Left lung (tissue), 10 donors: ENCODE data around the gene TLX1. TPM values are rescaled to one million over a fixed set of nuclear protein-coding genes. Genes with fewer than 3 reads are reported as not detected.

Experiments used
- ATAC-seq: fragments of 200-7000 bp; cut with Tn5 transposase; one replicate; pipeline ENCODE4 v1.9.1; 2020; ENCODE audit warnings: moderate library complexity
- DNase-seq, 4 donors: peaks; one replicate each; pipeline ENCODE4 v3.0.0-alpha.2; 2013 to 2020
- H3K27ac ChIP-seq, 2 donors: fragments of 200-600 bp; sonication (generic) in 1 of 2; one replicate each; pipeline versions ENCODE4 v1.5.0 to v1.8.0; 2020 to 2021
- H3K27me3 ChIP-seq, 2 donors: fragments of 200-600 bp; sonication (generic) in 1 of 2; one replicate each; pipeline versions ENCODE4 v1.5.0 to v1.8.0; 2020 to 2021
- H3K36me3 ChIP-seq, 2 donors: fragments of 200-600 bp; sonication (generic) in 1 of 2; one replicate each; pipeline versions ENCODE4 v1.5.0 to v1.8.0; 2020 to 2021
- H3K4me1 ChIP-seq, 2 donors: fragments of 200-600 bp; one replicate each; pipeline ENCODE4 v1.8.0; 2021
- H3K4me3 ChIP-seq, 2 donors: fragments of 200-600 bp; sonication (generic) in 1 of 2; one replicate each; pipeline versions ENCODE4 v1.5.0 to v1.8.0; 2020 to 2021; ENCODE audit warnings: mild to moderate bottlenecking in 1 of 2
- H3K9me3 ChIP-seq, 2 donors: fragments of 200-600 bp; sonication (generic) in 1 of 2; one replicate each; pipeline versions ENCODE4 v1.5.0 to v1.8.0; 2020 to 2021
- intact Hi-C, 2 donors: fragments of 100-400 bp; cut with DNase I; formaldehyde crosslinking; loops; one replicate each; pipeline versions ENCODE4 v1.11.2 to v1.14.2; 2022
- polyA plus RNA-seq, 6 donors: library from polyadenylated mRNA; unstranded; fragments of 120-200 nt; gene quantifications; one replicate each; pipeline ENCODE4 v1.2.1, GENCODE V29; 2013; ENCODE audit not compliant: insufficient read length in 6 of 6
- total RNA-seq, 2 donors: library from RNA; stranded (reverse); fragmentation: NEBNext Ultra II Directional; extraction: Animal tissue kit (Norgen Biotek cat#: 25700); gene quantifications; one replicate each; pipeline ENCODE4 v1.2.1, GENCODE V29; 2021
- TF ChIP-seq, protein P1 (sequence below), 2 donors: fragments of 200-600 bp; sonication (generic) in 1 of 2; IDR thresholded peaks; one replicate each; pipeline versions ENCODE4 v1.5.0 to v1.8.0; 2021; ENCODE audit warnings: antibody characterized with exemption in 2 of 2
- donor health status: DM: no; HTN: yes; CAD: no.
- donor health status: DM: no; HTN: no; CAD: no.

The TLX1 gene
- total and polyA plus RNA-seq, 8 donors, result not detected

DNA sequence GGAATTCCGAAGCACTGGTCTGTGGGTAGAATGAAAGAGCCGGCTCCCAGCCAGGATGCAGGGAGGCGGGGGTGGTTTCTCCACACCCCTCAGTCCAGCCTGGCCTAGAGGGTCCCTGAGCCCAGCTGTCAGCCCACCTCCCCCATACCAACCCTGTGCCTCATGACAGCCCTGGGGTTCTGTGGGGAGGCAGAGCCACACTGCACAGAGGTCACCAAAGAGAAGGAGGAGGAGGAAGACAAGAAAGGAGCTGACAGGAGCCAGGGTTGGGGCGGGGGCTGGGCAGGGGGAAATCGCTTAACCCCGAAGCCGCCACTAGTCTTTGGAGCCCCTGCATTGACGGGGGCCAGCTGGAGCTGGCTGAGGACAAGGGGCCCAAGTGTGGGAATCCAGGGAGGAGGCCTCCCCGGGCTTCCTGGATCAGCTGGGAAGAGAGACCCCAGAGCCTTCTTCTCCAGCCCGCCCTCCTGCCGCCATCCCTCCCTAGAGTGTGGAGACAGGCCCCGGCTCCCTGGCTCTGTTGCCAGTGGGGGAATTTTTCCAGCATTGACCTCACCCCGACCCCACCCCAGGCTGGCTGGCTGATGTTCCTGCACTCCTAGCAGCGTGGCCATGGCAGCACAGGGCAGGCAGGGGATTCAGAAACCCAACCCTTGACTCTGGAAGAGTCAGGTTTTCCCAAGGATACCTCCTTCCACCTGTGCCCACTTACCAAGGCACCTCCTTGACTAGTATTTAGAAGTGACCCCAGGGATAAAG is 36.8 kb upstream of the TLX1 start:
- no peak for DNase-seq
- Histone ChIP-seq H3K36me3 (no peaks in the 10 kb centered on the region), H3K4me3 (no peak overlapping the region), H3K27me3 (peaks cover 14 to 96% of the 10 kb centered on the region in 2 donors), H3K27ac (no peak overlapping the region), H3K4me1 (no peaks in the 10 kb centered on the region), H3K9me3 (no peaks in the 10 kb centered on the region)
- intact Hi-C loops, result no loop called here
- TF ChIP-seq, protein P1, sequence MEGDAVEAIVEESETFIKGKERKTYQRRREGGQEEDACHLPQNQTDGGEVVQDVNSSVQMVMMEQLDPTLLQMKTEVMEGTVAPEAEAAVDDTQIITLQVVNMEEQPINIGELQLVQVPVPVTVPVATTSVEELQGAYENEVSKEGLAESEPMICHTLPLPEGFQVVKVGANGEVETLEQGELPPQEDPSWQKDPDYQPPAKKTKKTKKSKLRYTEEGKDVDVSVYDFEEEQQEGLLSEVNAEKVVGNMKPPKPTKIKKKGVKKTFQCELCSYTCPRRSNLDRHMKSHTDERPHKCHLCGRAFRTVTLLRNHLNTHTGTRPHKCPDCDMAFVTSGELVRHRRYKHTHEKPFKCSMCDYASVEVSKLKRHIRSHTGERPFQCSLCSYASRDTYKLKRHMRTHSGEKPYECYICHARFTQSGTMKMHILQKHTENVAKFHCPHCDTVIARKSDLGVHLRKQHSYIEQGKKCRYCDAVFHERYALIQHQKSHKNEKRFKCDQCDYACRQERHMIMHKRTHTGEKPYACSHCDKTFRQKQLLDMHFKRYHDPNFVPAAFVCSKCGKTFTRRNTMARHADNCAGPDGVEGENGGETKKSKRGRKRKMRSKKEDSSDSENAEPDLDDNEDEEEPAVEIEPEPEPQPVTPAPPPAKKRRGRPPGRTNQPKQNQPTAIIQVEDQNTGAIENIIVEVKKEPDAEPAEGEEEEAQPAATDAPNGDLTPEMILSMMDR (IDR thresholded peaks at IDR 0.05), result no peak
- ATAC-seq, result no peak

DNA sequence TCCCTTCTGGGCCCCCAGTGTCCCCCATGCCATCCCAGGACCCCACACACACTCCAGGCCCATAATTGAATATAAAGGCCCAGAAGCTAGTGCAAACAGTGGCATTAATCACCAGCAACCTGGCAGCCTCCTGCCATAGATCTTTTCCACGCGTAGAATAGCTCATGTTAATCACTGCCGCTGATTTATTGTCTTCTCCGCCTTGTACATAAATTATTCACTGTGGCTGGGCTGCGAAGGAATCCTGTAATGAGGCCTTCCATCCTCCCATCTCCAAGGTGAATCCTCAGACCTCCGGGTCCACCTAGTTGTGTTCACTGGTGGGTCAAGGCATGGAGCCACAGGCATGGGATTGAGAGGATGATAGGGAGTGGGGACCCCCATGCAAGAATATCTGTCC is 36.1 kb upstream of the TLX1 start:
- intact Hi-C loops, result loop anchor here in 1 of 2 donors (5.0 kb wide), 1 partner anchor 47 kb away; no protein-coding TSS in a partner anchor
- Histone ChIP-seq H3K27ac (no peak overlapping the region), H3K27me3 (peaks cover 14 to 96% of the 10 kb centered on the region in 2 donors), H3K4me1 (no peaks in the 10 kb centered on the region), H3K9me3 (no peaks in the 10 kb centered on the region), H3K4me3 (no peak overlapping the region), H3K36me3 (no peaks in the 10 kb centered on the region)
- DNase-seq, result no peak
- ATAC-seq, result no peak
- TF ChIP-seq, protein P1 (IDR thresholded peaks at IDR 0.05), result no peak

DNA sequence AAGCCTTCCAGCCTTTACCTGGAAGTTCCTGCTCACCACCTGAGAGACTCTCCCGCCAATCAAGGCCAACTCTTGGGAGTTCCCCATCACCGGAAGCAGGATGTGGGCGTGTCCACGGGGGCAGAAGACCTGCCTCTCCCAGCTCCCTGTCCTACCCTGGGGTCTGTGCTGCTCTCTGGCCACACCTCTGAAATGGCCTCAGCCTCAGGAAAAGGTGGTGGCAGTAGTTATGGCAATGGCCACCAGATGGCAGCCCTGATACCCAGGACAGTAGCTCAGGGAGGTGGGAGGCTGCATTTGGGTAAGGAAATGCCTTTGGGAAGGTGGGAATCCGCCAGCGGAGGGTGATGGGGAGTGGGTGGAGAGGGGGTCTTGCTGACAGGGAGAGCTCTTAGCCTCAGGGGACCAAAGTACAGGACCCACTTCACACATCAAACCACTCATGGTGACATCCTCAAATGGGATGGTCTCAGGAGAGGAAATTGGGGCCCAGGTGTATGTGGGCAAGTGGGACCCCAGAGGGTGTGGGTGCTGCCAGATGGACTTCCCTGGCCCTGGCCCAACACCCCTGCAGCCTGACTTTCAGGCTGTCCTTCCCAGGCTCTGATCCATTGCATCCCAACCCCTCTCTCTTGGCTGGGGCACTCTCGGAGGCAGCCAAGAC is 35.4 kb upstream of the TLX1 start:
- Histone ChIP-seq H3K36me3 (no peaks in the 10 kb centered on the region), H3K9me3 (no peaks in the 10 kb centered on the region), H3K27ac (no peak overlapping the region), H3K4me3 (no peak overlapping the region), H3K27me3 (peaks cover 19 to 97% of the 10 kb centered on the region in 2 donors), H3K4me1 (no peaks in the 10 kb centered on the region)
- DNase-seq (peak in 3 of 4 donors; percentile 34 to 62 (median 42)), ATAC-seq (peak; percentile 92)
- intact Hi-C loops, result loop anchor here in 1 of 2 donors (5.0 kb wide), 1 partner anchor 47 kb away; no protein-coding TSS in a partner anchor
- TF ChIP-seq, protein P1 (IDR thresholded peaks at IDR 0.05), result peak; percentile 76 to 83

DNA sequence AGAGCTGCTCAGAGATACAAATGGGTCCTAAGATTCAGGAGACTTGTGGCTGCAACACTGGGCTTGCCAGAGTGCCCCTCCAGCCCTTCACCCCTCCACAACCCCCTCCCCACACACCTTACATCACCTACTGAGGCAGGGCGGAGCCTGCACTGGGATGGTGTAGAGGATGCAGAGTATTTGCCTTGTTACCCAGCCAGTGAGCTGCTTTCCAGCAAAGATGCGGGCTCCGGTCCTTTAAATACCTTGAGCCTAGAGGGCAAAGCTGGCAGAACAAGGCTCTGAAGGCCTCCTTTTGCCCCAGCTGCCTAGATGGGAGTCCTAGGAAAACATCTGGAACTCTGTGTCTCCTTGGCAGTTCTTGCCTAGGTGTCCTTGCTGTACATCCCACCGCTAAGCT is 34.7 kb upstream of the TLX1 start:
- no peaks in the 10 kb centered on the region for H3K4me1 ChIP-seq
- H3K27ac ChIP-seq, result no peak overlapping the region
- H3K9me3 ChIP-seq, result no peaks in the 10 kb centered on the region
- intact Hi-C loops, result loop anchor here in 1 of 2 donors (5.0 kb wide), 1 partner anchor 46 kb away; no protein-coding TSS in a partner anchor
- DNase-seq (no peak), ATAC-seq (no peak)
- no peaks in the 10 kb centered on the region for H3K36me3 ChIP-seq
- TF ChIP-seq, protein P1 (IDR thresholded peaks at IDR 0.05), result no peak
- H3K27me3 ChIP-seq, result peaks cover 19 to 97% of the 10 kb centered on the region in 2 donors
- no peak overlapping the region for H3K4me3 ChIP-seq

DNA sequence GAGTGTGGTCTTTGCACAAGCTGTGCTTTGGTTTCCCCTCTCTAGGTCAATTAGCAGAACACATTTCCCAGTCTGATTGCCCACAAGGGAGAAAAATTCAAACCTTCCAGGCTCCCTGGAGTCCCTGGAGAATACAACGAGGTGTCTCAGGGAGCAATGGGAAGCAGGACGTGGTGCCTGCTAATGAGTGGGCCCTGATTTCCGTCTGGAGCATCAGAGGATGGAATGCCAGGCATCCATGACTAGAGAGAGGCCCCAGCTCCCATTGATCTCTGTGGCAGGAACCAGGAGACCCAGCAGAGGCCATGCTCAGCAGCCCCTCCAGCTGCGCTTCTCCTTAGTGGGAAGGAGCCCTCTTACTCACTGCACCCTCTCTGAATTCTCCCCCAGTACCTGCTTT is 33.2 kb upstream of the TLX1 start:
- Histone ChIP-seq H3K27ac (no peak overlapping the region), H3K36me3 (no peaks in the 10 kb centered on the region), H3K9me3 (no peaks in the 10 kb centered on the region), H3K4me1 (no peaks in the 10 kb centered on the region), H3K4me3 (no peak overlapping the region), H3K27me3 (peaks cover 16 to 97% of the 10 kb centered on the region in 2 donors)
- DNase-seq (no peak), ATAC-seq (no peak)
- TF ChIP-seq, protein P1 (IDR thresholded peaks at IDR 0.05), result no peak
- intact Hi-C loops, result loop anchor here in 1 of 2 donors (5.0 kb wide), 1 partner anchor 44 kb away; no protein-coding TSS in a partner anchor
